GM18907 (cell line): ENCODE results near the gene TTF2.
"Not testable (repeated sequence)": the region's sequence is repeated elsewhere in the genome, so short reads cannot be mapped to it uniquely, and the experiment has no call there.

Experiments used
- ATAC-seq: cut with Tn5 transposase; IDR thresholded peaks from one replicate; pipeline ENCODE4 v1.9.1; 2021; ENCODE audit warnings: mild to moderate bottlenecking, moderate library complexity; ENCODE audit not compliant: unreplicated experiment

Gene TTF2

DNA sequence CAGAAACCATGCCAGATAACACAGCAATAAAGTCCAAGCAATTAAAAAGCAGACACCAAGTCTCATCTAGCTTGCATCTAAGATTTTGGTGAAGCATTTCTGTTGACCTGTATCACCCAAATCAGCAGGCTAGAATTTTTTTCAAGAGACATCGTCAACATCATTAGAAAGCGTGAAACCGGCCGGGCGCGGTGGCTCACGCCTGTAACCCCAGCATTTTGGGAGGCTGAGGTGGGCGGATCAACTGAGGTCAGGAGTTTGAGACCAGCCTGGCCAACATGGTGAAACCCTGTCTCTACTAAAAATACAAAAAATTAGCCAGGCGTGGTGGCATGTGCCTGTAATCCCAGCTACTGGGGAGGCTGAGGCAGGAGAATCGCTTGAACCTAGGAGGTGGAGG is 59.0 kb downstream of the TTF2 start:
- ATAC-seq: not testable (repeated sequence)

DNA sequence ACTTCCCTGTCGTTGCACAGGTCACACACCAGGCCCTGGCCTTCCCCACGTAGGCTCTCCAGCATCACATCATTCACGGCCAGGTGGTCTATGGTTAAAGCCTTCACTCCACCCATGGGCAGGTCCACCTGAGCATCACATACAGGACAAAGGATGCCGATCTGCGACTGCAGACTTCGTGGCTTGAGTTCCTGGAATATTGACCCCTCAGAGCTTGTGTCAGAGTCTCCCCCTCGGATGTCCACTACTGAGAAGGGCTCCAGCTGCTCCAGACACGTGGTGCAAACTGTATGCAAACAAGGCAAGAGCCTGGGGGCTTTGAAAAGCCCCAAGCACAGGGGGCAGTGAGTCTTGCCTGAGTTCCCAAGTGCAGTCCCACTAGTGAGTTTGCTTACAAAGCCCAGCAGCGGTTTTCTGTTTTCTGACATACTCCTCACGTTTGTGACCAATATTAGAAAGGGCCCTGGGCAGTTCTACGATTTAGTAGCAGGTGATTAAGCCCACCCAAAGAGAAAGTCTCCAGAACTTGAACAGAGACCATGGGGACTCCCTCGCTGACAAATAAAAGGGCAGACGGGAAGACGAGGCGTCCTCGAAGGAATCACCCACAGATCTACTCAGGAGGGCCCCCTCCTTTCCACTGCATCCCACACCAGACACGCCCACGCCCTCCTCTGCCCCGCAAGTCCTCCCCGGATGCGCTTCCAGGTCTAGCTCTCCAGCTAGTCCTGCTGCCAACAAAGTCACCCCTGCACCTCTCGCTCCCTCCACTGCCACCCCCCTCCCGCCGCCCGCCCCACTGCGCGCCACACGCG is 60.9 kb downstream of the TTF2 start:
- ATAC-seq: no peak

DNA sequence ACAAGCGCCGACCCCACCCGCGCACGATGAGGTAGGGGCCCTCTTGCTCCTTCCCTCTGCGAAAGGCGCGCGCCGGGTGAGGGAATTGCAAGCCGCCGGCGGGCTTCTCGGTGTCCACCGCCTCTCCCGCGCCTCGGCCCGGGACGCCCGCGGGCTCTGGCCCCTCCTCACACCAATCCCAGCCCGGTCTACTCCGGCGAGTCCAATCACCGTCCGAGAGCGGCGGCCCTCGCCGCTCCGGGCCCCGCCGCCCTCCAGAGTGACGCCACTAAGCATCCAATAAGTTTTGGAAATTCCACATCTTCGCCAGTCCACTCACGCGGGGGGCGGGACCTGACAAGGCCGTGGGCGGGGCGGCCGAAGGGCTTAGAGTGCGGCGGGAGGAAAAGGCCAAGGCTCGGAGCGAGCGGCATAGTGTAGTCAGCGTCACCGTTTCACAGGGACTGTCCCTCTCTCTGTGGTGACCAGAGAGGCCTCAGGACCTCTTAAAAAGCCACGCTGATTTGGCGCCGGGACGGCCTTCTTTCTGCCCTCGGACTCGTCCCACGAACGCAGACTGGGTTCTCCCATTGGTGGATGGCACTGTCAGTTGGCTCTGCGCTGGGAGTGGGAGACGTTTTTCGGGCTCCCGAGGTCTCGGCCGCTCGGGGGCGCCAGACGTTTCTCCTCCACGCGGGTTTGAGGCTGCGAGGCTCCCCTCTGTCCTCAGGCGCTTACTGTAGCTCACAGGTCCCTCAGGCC is 61.6 kb downstream of the TTF2 start, which contains the start of gene TRIM45:
TRIM45 (minus strand) TSS at position 161 of the 741 bp plus-strand sequence. CDS start 548 bp downstream, outside the sequence.
- peak; percentile 91 for ATAC-seq

DNA sequence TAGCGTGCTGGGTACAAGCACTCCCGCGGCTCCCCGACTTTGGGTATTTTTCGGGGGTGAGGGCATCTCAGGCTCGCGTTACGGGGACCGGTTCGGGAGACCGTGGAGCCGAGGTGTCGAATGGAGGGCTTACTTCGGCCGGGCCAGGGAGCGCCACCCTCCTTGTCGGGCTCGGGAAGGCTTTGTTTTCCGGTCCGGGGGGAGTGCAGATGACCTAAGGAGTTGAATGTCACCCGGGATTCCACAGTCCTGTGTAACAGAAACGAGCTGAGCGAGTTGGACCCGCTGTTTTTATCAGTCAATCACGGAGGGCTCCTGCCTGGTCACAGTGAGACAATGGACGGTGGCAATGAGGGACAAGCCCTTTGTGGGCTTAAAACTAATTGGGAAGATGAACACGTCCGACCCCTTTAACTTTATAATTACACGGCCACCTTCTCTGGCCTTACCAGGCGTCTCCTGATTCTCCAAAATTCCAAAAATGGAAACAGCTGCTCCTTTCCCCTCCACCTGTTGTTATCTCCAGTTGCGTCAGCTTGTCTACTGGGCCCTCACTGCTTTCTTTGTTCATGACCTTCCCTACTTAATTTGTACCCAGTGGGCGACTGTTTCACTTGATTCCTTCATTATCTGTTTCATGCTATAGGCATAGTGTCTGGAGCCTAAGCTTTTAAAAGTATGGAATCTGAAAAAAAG is 62.4 kb downstream of the TTF2 start:
- no peak for ATAC-seq

DNA sequence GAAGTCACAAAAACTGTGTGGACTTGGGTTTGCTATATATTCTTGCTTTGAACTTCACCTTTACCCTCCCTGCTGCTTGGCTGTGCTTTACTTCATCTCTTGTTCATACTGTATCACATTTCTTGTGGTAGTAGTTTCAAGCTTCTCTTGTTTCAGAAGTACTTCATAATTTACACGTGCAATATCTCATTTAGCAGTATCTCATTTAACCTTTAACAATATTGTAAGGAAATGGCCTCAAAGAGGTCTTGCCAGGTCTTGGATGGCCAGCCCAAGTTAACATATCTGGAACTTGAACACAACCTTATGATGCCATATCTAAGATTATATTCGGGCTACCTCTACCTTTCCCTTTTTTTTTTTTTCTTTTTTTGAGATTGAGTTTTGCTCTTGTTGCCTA is 63.1 kb downstream of the TTF2 start:
- no peak for ATAC-seq

DNA sequence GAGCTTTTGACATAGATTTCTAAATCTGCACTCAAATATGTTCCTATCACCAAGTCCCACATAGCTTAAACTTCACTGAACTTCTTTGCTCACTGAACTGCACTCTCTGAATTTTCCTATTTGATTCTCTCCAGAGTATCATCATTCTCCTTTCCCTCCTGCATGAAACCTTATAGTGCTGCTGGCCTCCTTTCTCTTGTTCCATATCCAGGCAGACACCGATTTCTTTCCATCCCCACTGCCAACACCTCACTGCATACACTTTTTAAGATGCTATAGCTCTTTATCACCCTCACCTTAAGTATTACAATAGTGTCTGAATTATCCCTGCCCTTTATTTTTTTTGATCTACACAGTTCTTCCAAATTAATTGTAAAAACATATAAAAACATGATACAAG is 64.5 kb downstream of the TTF2 start:
- ATAC-seq: no peak

DNA sequence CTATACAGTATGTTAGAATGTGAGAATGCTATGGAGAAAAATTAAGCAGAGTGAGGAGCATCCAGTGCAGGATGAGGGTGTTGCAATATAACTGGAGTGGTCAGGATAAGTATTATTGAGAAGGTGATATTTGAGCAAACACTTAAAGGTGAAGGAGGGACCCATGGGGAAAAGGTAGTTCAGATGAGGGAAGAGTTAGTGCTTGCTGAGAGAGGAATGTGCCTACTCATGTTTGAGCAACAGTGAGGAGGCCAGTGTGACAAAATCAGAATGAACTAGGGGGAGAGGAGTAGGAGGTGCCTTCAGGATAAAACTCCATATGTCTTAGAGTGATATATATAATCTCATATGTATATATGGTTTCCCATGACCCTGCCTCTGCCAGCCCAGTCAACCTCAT is 67.7 kb downstream of the TTF2 start:
- no peak for ATAC-seq

DNA sequence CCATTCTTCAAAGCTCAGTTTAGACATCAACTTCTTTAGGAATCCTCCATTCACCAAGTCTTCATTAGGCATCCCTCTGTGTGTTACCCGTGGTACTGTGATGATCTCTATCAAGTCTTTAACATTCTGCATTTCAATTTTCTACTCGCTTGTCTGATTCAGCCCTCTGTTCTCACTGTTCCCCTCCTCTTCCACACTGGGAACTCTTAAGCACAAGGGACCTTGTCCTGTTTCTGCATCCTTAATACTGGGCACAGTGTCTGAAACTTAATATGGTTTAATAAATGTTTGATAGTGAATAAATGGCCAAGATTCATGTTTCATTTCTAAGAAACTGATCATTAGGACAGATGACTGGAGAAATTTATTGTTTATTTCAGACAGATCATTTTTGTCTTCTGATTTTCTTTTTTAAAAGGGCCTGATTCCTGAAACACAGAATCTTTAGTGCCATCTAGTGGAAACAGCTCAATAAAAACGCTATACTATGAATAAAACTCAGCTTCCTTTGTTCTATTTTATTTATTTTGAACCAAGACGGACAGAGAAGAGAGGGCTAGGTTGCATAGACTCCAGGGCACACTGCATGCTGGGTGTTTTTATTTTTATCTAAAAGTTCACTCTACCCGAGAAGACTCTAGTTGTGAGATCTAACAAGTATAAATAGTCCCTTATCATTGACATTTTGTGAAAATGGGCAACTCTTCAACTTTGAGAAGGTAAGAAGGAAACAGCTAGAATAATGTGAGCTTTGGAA is 68.4 kb downstream of the TTF2 start:
- ATAC-seq: no peak

DNA sequence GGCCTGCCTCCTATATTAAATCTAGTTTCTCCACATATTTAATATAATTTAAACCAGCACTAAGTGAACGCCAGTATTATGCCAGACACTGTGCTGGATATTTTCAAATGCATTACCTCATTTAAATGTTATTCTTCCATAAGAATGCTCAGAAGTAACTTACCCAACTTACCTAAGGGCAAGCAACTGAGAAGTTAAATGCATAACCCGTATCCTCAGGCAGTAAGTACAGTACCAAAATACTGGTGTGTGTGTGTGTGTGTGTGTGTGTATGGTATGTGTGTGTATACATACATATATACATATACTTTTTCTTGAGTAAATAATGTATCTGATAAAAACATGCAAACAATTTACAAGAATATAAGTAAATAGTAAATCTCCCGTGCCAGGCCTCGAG is 70.4 kb downstream of the TTF2 start:
- ATAC-seq: no peak

DNA sequence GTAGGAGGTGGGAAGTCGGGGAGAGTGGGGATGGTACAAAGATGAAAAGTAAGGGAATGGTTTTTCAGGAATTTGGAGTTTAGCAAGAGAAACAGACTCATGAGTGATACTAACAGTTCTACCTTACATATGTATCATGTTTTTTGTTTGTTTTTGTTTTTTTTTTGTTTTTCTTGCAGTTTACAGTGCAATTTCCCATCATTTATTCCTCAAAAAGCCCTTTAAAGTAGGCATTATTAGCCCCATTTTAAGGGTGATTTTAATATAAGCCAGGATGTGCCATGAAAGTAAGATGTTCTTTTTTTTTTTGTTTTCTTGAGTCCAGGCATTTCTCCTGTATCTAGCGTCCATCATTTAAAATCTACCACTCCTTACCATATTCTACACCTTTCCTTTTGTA is 75.2 kb downstream of the TTF2 start:
- ATAC-seq: no peak

DNA sequence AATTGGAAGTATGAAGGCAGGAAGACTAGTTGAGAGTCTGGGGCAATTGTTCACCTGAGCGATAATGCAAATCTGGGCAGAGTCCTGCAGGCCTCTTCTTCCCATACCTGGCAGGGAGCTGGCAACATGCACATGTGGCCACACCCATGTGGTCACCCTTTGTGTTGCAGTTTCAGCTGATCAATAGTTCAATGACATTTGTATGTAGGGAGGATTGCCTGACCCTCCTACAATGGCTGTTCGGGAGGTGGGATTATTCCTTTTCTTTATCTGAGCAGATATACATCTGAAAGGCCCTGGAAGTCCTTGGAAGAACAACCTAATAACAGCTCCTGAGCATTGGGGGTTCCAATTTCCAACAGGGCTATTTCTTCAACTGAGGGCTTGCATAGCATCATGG is 76.6 kb downstream of the TTF2 start:
- ATAC-seq: no peak

DNA sequence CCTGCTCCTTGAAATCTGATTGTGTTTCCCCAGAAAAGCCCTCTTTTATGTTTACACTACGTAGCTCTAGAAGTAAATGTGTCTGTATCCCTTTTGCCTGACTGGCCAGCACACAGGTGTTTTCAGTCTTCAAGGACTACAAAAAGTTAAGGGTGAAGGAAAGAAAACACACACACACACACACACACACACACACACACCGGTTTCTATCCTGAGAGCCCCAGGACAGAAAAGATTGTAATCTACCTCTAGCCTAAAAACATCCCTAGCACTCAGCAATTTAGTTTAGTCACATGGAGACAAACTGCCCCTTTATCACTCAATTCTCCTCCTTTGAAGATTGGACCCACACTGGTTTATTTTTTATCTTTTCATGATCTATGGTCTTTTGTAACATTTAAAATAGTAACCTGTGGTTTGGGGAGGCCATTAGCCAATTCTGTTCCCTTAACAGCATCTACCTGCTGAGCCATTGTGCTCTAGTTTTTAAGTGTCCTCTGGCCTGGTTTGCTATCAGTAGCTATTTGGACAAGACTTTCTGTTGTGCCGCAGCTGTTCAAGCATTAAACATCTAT is 77.2 kb downstream of the TTF2 start:
- ATAC-seq: no peak

DNA sequence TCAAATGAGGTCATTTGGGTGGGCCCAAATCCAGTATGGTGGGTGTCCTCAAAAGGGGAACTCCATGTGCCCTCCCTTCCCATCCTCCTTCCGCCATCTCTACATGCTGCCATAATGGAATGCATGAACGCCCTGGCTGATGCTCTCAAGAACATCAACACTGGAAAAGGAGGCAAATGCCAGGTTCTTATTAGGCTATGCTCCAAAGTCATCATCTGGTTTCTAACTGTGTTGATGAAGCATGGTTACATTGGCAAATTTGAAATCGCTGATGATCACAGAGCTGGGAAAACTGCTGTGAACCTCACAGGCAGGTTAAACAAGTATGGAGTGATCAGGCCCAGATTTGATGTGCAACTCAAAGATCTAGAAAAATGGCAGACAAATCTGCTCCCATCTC is 78.0 kb downstream of the TTF2 start:
- no peak for ATAC-seq

DNA sequence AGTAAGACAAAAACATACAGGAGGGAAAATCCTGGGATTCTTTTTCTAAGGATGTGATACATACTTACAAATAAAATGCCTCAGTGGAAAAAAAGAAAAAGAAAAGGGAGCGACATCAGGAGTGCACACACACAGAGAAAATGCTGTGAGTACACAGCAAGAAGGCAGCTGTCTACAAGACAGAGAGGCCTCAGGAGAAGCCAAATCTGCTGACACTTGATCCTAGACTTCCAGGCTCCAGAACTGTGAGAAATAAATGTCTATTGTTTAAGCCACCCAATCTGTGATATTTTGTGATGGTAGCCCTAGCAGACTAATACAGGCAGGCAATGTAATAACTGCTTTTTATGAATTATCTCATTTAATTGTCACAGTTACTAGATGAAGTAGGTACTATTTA is 78.4 kb downstream of the TTF2 start:
- ATAC-seq: no peak

DNA sequence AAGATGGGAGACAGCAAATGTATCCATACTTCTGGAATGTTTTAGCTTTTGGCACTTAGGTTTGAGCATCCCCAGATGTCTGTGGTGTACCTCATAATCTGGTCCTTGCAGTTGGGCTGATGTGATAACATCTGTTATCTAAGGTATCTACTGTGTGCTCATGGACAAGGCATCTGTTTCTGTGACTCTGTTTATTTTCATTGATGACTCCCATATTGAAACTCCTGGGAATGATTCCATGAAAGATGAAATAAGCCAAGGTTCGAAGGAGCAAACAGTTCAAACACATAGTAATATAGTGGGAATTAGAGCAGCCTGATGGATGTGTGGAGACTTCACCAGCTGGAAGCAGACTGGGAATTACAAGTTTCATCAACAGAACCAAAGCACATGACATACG is 82.1 kb downstream of the TTF2 start:
- ATAC-seq: no peak

DNA sequence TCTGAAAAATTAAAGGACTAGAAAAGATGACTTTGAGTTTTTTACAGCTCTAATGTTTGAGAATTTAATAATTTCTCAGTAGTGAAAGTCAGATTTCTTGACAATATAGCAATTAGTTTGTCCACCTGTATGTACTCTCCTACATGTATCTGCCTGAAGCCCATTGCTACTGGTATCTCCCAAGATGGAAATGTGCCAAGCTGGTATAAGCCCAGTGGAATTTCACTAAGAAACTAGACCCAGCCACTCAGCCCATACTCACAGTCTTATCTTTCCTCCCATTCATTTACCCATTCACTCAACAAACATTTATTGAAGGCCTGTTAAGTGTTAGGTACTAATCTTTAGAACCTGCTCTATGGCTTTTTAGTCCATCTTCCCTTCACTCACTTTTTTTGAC is 83.0 kb downstream of the TTF2 start:
- ATAC-seq: no peak

DNA sequence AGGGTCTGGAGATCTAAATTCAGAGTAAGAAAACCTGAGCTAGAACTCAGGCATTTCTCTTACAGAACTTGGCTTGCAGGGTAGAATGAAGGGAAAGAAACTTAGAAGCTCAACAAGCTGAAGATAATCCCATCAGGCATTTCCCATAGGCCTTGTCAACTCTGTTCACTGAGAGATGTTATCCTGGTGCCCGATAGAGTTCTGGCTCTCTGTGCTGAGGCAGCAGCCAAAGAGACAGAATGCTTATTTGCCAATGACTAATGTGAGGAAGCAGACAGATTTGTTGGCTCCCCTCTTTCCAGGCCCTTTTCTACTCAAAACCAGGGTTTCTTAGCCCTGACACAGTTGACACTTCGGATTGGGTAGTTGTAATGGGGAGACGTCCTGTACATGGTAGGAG is 83.7 kb downstream of the TTF2 start:
- no peak for ATAC-seq

DNA sequence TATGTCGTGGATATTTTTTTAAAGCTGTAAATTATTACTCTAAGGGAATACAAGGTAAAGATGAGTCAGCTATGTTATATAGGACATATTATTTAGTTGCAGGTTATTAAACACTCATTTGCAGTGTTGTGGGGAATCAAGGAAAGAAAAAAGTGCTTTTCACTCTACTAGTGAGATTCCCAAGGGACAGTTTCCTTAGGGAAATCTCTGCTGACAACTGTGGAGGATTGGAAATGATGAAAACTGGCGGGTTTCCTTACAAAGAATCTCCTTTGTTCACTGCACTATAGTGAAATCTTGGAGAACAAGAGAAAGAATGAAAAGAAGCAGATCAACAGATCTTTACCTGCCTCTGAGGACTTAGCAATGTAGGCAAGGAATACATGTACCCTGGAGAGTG is 85.9 kb downstream of the TTF2 start:
- no peak for ATAC-seq

DNA sequence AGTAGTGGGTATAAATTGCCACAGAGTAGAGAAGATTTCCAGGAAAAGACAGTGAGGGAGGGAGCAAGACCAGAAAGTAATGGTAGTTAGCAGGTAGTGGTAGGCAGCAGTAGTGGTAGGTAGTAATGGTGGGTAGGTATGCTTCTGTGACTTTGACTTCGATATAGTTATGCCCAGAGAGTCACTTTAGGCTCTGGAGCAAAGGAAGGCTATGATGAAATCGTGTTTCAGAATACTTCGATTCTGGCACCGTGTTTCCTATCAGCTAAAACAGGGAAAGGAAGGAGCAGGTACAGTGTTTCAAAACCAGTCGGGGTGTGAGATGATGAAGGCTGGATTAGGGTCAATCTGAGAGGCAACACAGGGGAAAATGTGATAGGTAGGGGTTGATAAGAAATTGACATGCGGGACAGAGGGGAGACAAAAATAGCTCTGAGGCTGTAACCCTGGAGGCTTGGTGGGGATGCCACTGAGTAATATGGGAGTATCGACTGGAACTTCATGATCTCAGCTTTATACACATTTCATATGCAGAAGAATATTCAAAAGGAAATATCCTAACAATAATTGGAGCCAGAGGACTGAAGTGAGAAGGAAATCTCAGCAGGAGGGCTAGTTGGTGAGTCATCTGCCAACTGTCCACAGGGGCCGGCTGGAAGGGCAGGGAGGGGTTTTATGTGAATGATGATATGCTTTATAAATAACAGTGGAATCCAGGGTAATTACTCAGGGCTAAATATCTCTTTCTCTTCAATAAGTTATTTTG is 86.6 kb downstream of the TTF2 start:
- ATAC-seq: no peak

DNA sequence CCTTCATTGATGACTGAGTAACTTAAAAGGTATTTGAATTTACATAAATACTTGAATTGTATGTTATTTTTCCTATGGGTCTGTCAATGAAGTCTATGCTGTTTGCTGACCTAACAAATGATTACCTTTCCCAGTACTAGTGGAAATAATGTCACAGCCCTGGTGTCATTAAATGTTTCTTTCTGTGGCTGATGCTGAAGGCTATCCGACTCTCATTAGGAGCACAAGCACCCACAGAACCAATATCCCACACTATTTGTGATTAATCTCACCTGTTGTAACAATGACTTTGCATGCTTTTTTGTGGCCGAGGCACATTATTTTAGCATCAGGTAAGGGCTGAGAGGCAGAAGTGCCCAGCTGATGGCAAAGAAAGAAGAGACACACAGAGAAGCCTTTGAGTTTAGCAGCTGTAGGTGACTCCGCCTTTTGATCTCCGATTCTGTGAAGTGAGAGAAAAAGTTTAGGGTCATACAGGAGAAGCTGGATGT is 87.3 kb downstream of the TTF2 start:
- ATAC-seq: no peak
